HCT116 (cell line): ENCODE results near the gene MGA.

Experiments used
- CTCF ChIP-seq, 3 experiments: fragments of 200-600 bp in 1 of 3; sonication (generic) in 1 of 3; IDR thresholded peaks in 2 of 3; conservative IDR thresholded peaks in 1 of 3; 2 replicates each; pipeline ENCODE4 v1.5.1; 2012 to 2017; ENCODE audit warnings: low read depth in 2 of 3, low read length in 2 of 3, antibody characterized with exemption in 1 of 3, borderline replicate concordance in 1 of 3, control low read depth in 1 of 3, mild to moderate bottlenecking in 1 of 3, mixed read lengths in 1 of 3, mixed run types in 1 of 3, moderate library complexity in 1 of 3; ENCODE audit not compliant: insufficient read depth in 1 of 3
- POLR2A ChIP-seq: IDR thresholded peaks from 2 replicates; pipeline ENCODE4 v1.7.0; 2011; ENCODE audit warnings: borderline replicate concordance; ENCODE audit not compliant: insufficient read depth, insufficient read length; ENCODE audit errors: extremely low read depth
- ZBTB33 ChIP-seq: IDR thresholded peaks from 2 replicates; pipeline ENCODE4 v1.6.1; 2011; ENCODE audit warnings: mild to moderate bottlenecking, low read length, moderate library complexity; ENCODE audit not compliant: insufficient replicate concordance; ENCODE audit errors: extremely low read depth

GRCh38 chr15:41716864-41717263 is 56.7 kb downstream of the MGA start:
- TF ChIP-seq CTCF (IDR thresholded peaks at IDR 0.05 in 2 of 3, conservative IDR thresholded peaks at IDR 0.05 in 1 of 3; ENCODE audit: borderline replicate concordance in 1 of 3, insufficient read depth in 1 of 3, low read depth in 2 of 3, low read length in 2 of 3) (no peak), POLR2A (no peak), ZBTB33 (no peak)
